Activated CD4-positive, alpha-beta memory T cell treated with anti-CD3 and anti-CD28 coated beads, Interleukin-2, amount 10 ng/mL, durations not matched to agents 7 days and 5 days (primary cell): Measurements from ENCODE around the gene DLL1. TPM values are rescaled to one million over a fixed set of nuclear protein-coding genes. Genes with fewer than 3 reads are reported as not detected.

Experiments used
- CTCF ChIA-PET: fragments of 350-600 bp; sonication (Branson Sonifier 250); formaldehyde crosslinking; loops from one replicate; lab custom pipeline; 2021; ENCODE audit warnings: antibody characterized with exemption, inconsistent platforms; lab: Charles Lee
- POLR2A ChIA-PET: fragments of 350-600 bp; sonication (Branson Sonifier 250); formaldehyde crosslinking; loops from one replicate; lab custom pipeline; 2021; ENCODE audit warnings: antibody characterized with exemption; lab: Charles Lee
- DNase-seq: peaks from one replicate; pipeline ENCODE4 v3.0.0-alpha.2; 2020
- H3K27ac Mint-ChIP-seq: one replicate; pipeline ENCODE4 v1.8.0; 2021; ENCODE audit warnings: mild to moderate bottlenecking, mixed read lengths
- H3K27me3 Mint-ChIP-seq: one replicate; pipeline ENCODE4 v1.8.0; 2021; ENCODE audit warnings: mixed read lengths
- H3K36me3 Mint-ChIP-seq: one replicate; pipeline ENCODE4 v1.8.0; 2021; ENCODE audit warnings: low read depth, mixed read lengths
- H3K4me1 Mint-ChIP-seq: one replicate; pipeline ENCODE4 v1.8.0; 2021; ENCODE audit warnings: mixed read lengths
- H3K4me3 Mint-ChIP-seq: one replicate; pipeline ENCODE4 v1.8.0; 2021; ENCODE audit warnings: mild to moderate bottlenecking, mixed read lengths
- H3K9me3 Mint-ChIP-seq: one replicate; pipeline ENCODE4 v1.8.0; 2021; ENCODE audit warnings: mixed read lengths
- total RNA-seq, 2 experiments: library from RNA; stranded (reverse); gene quantifications; one replicate each; pipeline ENCODE4 v1.2.3, GENCODE V29; 2021

DLL1 gene
- total RNA-seq, 2 experiments from 2014 or later, result 0.20 TPM; not detected in 1

GRCh38 chr6:170285482-170285881 lies 5.4 kb downstream of the DLL1 start:
- Mint-ChIP-seq H3K4me1 (peaks cover 14% of the 10 kb centered on the region), H3K36me3 (peaks cover 5% of the 10 kb centered on the region), H3K4me3 (no peak overlapping the region), H3K9me3 (no peaks in the 10 kb centered on the region), H3K27me3 (peaks cover 53% of the 10 kb centered on the region), H3K27ac (no peak overlapping the region)
- DNase-seq, result no peak
- POLR2A ChIA-PET, result interaction anchor here (0.9 kb wide), 1 partner anchor 196 kb away, joined by 3 read pairs; no protein-coding TSS in a partner anchor
- CTCF ChIA-PET, result no interaction called here

- POLR2A ChIA-PET, result interaction anchor here (0.9 kb wide), 1 partner anchor 195 kb away, joined by 3 read pairs; no protein-coding TSS in a partner anchor
- Mint-ChIP-seq H3K36me3 (peaks cover 5% of the 10 kb centered on the region), H3K9me3 (no peaks in the 10 kb centered on the region), H3K4me3 (no peak overlapping the region), H3K4me1 (peaks cover 9% of the 10 kb centered on the region), H3K27me3 (peaks cover 51% of the 10 kb centered on the region), H3K27ac (no peak overlapping the region)
- CTCF ChIA-PET, result no interaction called here
- DNase-seq, result no peak
Measured at GRCh38 chr6:170284866-170285469, 5.9 kb downstream of the DLL1 start.

GRCh38 chr6:170284126-170284773 lies 6.6 kb downstream of the DLL1 start:
- H3K4me1 Mint-ChIP-seq, result peaks cover 11% of the 10 kb centered on the region
- no peaks in the 10 kb centered on the region for H3K9me3 Mint-ChIP-seq
- POLR2A ChIA-PET, result no interaction called here
- H3K4me3 Mint-ChIP-seq, result no peak overlapping the region
- H3K27ac Mint-ChIP-seq, result no peak overlapping the region
- peaks cover 5% of the 10 kb centered on the region for H3K36me3 Mint-ChIP-seq
- no peak for DNase-seq
- CTCF ChIA-PET, result no interaction called here
- H3K27me3 Mint-ChIP-seq, result peaks cover 56% of the 10 kb centered on the region

GRCh38 chr6:170283212-170284081 lies 7.4 kb downstream of the DLL1 start:
- H3K27ac Mint-ChIP-seq, result no peak overlapping the region
- H3K27me3 Mint-ChIP-seq, result peaks cover 57% of the 10 kb centered on the region
- DNase-seq, result no peak
- no peaks in the 10 kb centered on the region for H3K36me3 Mint-ChIP-seq
- ChIA-PET POLR2A (no interaction called here), CTCF (no interaction called here)
- H3K4me1 Mint-ChIP-seq, result peaks cover 11% of the 10 kb centered on the region
- no peak overlapping the region for H3K4me3 Mint-ChIP-seq
- no peaks in the 10 kb centered on the region for H3K9me3 Mint-ChIP-seq

- peaks cover 55% of the 10 kb centered on the region for H3K27me3 Mint-ChIP-seq
- ChIA-PET POLR2A (no interaction called here), CTCF (no interaction called here)
- H3K4me3 Mint-ChIP-seq, result no peak overlapping the region
- H3K9me3 Mint-ChIP-seq, result no peaks in the 10 kb centered on the region
- H3K36me3 Mint-ChIP-seq, result no peaks in the 10 kb centered on the region
- no peak for DNase-seq
- no peak overlapping the region for H3K27ac Mint-ChIP-seq
- peaks cover 12% of the 10 kb centered on the region for H3K4me1 Mint-ChIP-seq
Measured at GRCh38 chr6:170282512-170283158, 8.2 kb downstream of the DLL1 start.

- DNase-seq, result no peak
- Mint-ChIP-seq H3K9me3 (no peaks in the 10 kb centered on the region), H3K27me3 (peaks cover 52% of the 10 kb centered on the region), H3K27ac (no peak overlapping the region), H3K4me3 (no peak overlapping the region), H3K4me1 (peaks cover 12% of the 10 kb centered on the region), H3K36me3 (no peaks in the 10 kb centered on the region)
- ChIA-PET CTCF (no interaction called here), POLR2A (no interaction called here)
Measured at GRCh38 chr6:170281331-170282292, 9.3 kb downstream of the DLL1 start.

- DNase-seq, result no peak
- peak overlapping the region; percentile 43 for H3K4me3 Mint-ChIP-seq
- ChIA-PET CTCF (no interaction called here), POLR2A (no interaction called here)
- no peaks in the 10 kb centered on the region for H3K9me3 Mint-ChIP-seq
- H3K36me3 Mint-ChIP-seq, result no peaks in the 10 kb centered on the region
- H3K27ac Mint-ChIP-seq, result no peak overlapping the region
- H3K27me3 Mint-ChIP-seq, result peaks cover 53% of the 10 kb centered on the region
- H3K4me1 Mint-ChIP-seq, result peaks cover 12% of the 10 kb centered on the region
Measured at GRCh38 chr6:170280689-170281045, 10.2 kb downstream of the DLL1 start.

- H3K4me1 Mint-ChIP-seq, result peaks cover 12% of the 10 kb centered on the region
- H3K36me3 Mint-ChIP-seq, result no peaks in the 10 kb centered on the region
- H3K4me3 Mint-ChIP-seq, result peak overlapping the region; percentile 43
- peaks cover 54% of the 10 kb centered on the region for H3K27me3 Mint-ChIP-seq
- ChIA-PET CTCF (interaction anchor here (0.6 kb wide), 1 partner anchor 29 kb away, joined by 3 read pairs; no protein-coding TSS in a partner anchor), POLR2A (interaction anchor here (1.0 kb wide), 1 partner anchor 10 kb away, joined by 3 read pairs; no protein-coding TSS in a partner anchor)
- DNase-seq, result peak; percentile 46
- no peaks in the 10 kb centered on the region for H3K9me3 Mint-ChIP-seq
- H3K27ac Mint-ChIP-seq, result no peak overlapping the region
Measured at GRCh38 chr6:170279977-170280688, 10.7 kb downstream of the DLL1 start.

GRCh38 chr6:170279426-170279825 lies 11.5 kb downstream of the DLL1 start:
- Mint-ChIP-seq H3K27me3 (peaks cover 54% of the 10 kb centered on the region), H3K27ac (no peak overlapping the region), H3K36me3 (no peaks in the 10 kb centered on the region), H3K9me3 (no peaks in the 10 kb centered on the region), H3K4me1 (peaks cover 12% of the 10 kb centered on the region), H3K4me3 (no peak overlapping the region)
- CTCF ChIA-PET, result no interaction called here
- POLR2A ChIA-PET, result interaction anchor here (1.0 kb wide), 1 partner anchor 11 kb away, joined by 3 read pairs; no protein-coding TSS in a partner anchor
- DNase-seq, result no peak

- Mint-ChIP-seq H3K4me3 (no peak overlapping the region), H3K27me3 (peaks cover 59% of the 10 kb centered on the region)
- no peak for DNase-seq
Measured at GRCh38 chr6:170278743-170279094, 12.2 kb downstream of the DLL1 start.

GRCh38 chr6:170277893-170278742 lies 12.8 kb downstream of the DLL1 start:
- CTCF ChIA-PET, result interaction anchor here (0.6 kb wide), 1 partner anchor 10 kb away, joined by 3 read pairs; no protein-coding TSS in a partner anchor

More at GRCh38 chr6:170278743-170279094, 12.2 kb downstream of the DLL1 start:
- Mint-ChIP-seq H3K9me3 (no peaks in the 10 kb centered on the region), H3K36me3 (no peaks in the 10 kb centered on the region), H3K4me1 (peaks cover 12% of the 10 kb centered on the region), H3K27ac (no peak overlapping the region)
- ChIA-PET POLR2A (no interaction called here), CTCF (interaction anchor here (0.6 kb wide), 1 partner anchor 11 kb away, joined by 3 read pairs; no protein-coding TSS in a partner anchor)

More at GRCh38 chr6:170277893-170278742, 12.8 kb downstream of the DLL1 start:
- no peak overlapping the region for H3K27ac Mint-ChIP-seq
- H3K4me3 Mint-ChIP-seq, result no peak overlapping the region
- no peaks in the 10 kb centered on the region for H3K9me3 Mint-ChIP-seq
- POLR2A ChIA-PET, result no interaction called here
- no peaks in the 10 kb centered on the region for H3K36me3 Mint-ChIP-seq
- no peak for DNase-seq
- H3K4me1 Mint-ChIP-seq, result peaks cover 12% of the 10 kb centered on the region
- peaks cover 63% of the 10 kb centered on the region for H3K27me3 Mint-ChIP-seq
